C4-2B (cell line): Measurements from ENCODE around the gene NFIA.

Source experiments
- CTCF ChIP-seq: fragments of 450-650 bp; conservative IDR thresholded peaks from 2 replicates; pipeline ENCODE4 v1.5.1; 2017; ENCODE audit warnings: mild to moderate bottlenecking
- ZFX ChIP-seq: fragments of 450-650 bp; IDR thresholded peaks from 2 replicates; pipeline ENCODE4 v1.6.1; 2017

DNA sequence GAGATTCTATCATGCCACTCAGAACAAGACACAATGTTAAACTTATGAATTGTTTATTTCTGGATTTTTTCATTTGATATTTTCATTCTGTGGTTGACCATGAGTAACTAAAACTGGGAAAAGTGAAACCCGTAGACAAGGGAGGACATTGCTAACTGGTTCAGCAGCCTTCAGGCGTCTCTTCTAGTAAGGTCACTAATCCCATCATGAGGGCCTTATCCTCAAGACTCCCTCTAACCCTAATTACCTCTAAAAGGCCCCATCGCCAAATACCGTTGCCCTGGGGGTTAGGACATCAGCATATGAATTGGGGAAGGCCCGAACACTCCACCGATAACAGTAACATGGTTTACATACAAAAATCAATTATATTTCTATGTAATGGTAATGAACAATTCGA lies 394.9 kb downstream of the NFIA start:
- no peak for TF ChIP-seq CTCF
- TF ChIP-seq ZFX, result no peak
